ENCODE measurements around the gene HCLS1. TPM values are rescaled to one million over a fixed set of nuclear protein-coding genes. Genes with fewer than 3 reads are reported as not detected.

The HCLS1 gene
- total and polyA plus RNA-seq, 9 of the 15 experiments (the other 6 are each of a cell fraction or from before 2014, with no cell fraction given) = 4.8 to 34.1 (median 22.0) TPM

DNA sequence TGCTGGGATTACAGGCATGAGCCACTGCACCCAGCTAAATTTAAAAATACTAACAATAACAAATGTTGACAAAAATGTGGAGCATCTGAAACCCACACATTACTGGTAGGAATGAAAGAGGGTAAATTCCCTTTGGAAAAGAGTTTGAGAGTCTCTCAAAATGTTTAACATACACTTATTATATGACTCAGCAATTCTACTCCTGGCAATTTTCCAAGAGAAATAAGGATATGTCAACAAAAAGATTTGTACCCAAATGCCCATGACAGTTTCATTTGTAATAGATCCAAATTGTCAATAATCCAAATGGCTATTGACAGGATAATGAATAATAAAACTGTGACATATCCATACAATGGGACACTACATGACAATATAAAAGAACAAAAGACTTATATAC, 9.0 kb downstream of the HCLS1 start (continued):
- TF ChIP-seq, protein P1, sequence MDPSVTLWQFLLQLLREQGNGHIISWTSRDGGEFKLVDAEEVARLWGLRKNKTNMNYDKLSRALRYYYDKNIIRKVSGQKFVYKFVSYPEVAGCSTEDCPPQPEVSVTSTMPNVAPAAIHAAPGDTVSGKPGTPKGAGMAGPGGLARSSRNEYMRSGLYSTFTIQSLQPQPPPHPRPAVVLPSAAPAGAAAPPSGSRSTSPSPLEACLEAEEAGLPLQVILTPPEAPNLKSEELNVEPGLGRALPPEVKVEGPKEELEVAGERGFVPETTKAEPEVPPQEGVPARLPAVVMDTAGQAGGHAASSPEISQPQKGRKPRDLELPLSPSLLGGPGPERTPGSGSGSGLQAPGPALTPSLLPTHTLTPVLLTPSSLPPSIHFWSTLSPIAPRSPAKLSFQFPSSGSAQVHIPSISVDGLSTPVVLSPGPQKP (CRISPR knock-in tag; IDR thresholded peaks at IDR 0.05) = no peak
- no peak for TF ChIP-seq ZNF76 (CRISPR knock-in tag; IDR thresholded peaks at IDR 0.05; ENCODE audit: borderline replicate concordance)
- TF ChIP-seq POLR2AphosphoS5 (IDR thresholded peaks at IDR 0.05; ENCODE audit: control insufficient read depth, insufficient read depth, low read depth, low read length) = no peak
- TF ChIP-seq PPARD (CRISPR knock-in tag; IDR thresholded peaks at IDR 0.05) = no peak
- no peak for TF ChIP-seq EP300 (IDR thresholded peaks at IDR 0.05; ENCODE audit: low read length)
- TF ChIP-seq PTBP1 (IDR thresholded peaks at IDR 0.05; ENCODE audit: low read depth, low read length) = no peak
- TF ChIP-seq HDAC6 (IDR thresholded peaks at IDR 0.05; ENCODE audit: low read depth, low read length) = no peak
- peak; percentile 80 for TF ChIP-seq NFIC (IDR thresholded peaks at IDR 0.05)
- TF ChIP-seq CTBP1 (IDR thresholded peaks at IDR 0.05; ENCODE audit: borderline replicate concordance) = no peak
- peak; percentile 93 for TF ChIP-seq C11orf30 (IDR thresholded peaks at IDR 0.05; ENCODE audit: low read depth)
- TF ChIP-seq, protein P2, sequence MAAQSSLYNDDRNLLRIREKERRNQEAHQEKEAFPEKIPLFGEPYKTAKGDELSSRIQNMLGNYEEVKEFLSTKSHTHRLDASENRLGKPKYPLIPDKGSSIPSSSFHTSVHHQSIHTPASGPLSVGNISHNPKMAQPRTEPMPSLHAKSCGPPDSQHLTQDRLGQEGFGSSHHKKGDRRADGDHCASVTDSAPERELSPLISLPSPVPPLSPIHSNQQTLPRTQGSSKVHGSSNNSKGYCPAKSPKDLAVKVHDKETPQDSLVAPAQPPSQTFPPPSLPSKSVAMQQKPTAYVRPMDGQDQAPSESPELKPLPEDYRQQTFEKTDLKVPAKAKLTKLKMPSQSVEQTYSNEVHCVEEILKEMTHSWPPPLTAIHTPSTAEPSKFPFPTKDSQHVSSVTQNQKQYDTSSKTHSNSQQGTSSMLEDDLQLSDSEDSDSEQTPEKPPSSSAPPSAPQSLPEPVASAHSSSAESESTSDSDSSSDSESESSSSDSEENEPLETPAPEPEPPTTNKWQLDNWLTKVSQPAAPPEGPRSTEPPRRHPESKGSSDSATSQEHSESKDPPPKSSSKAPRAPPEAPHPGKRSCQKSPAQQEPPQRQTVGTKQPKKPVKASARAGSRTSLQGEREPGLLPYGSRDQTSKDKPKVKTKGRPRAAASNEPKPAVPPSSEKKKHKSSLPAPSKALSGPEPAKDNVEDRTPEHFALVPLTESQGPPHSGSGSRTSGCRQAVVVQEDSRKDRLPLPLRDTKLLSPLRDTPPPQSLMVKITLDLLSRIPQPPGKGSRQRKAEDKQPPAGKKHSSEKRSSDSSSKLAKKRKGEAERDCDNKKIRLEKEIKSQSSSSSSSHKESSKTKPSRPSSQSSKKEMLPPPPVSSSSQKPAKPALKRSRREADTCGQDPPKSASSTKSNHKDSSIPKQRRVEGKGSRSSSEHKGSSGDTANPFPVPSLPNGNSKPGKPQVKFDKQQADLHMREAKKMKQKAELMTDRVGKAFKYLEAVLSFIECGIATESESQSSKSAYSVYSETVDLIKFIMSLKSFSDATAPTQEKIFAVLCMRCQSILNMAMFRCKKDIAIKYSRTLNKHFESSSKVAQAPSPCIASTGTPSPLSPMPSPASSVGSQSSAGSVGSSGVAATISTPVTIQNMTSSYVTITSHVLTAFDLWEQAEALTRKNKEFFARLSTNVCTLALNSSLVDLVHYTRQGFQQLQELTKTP (IDR thresholded peaks at IDR 0.05; ENCODE audit: low read depth in 1 of 2, partially characterized antibody in 2 of 2) = no peak
- no peak for TF ChIP-seq RBM17 (IDR thresholded peaks at IDR 0.05; ENCODE audit: borderline replicate concordance, low read depth, low read length)
- no peak for TF ChIP-seq SOX6 (IDR thresholded peaks at IDR 0.05)
- no peak for TF ChIP-seq SREBF2 (CRISPR knock-in tag; IDR thresholded peaks at IDR 0.05)
- TF ChIP-seq ZNF408 (CRISPR knock-in tag; IDR thresholded peaks at IDR 0.05; ENCODE audit: low read depth) = no peak
- no peak for TF ChIP-seq CEBPG (CRISPR knock-in tag; IDR thresholded peaks at IDR 0.05)
- TF ChIP-seq CEBPG (tag; conservative IDR thresholded peaks at IDR 0.05 in 1 of 2, IDR thresholded peaks at IDR 0.05 in 1 of 2) = no peak
- no peak for TF ChIP-seq FOXA3 (CRISPR knock-in tag; conservative IDR thresholded peaks at IDR 0.05 in 1 of 2, IDR thresholded peaks at IDR 0.05 in 1 of 2)
- no peak for TF ChIP-seq E2F3 (CRISPR knock-in tag; IDR thresholded peaks at IDR 0.05)
- TF ChIP-seq FOXJ2 (tag; IDR thresholded peaks at IDR 0.05) = no peak
- TF ChIP-seq, protein P3, sequence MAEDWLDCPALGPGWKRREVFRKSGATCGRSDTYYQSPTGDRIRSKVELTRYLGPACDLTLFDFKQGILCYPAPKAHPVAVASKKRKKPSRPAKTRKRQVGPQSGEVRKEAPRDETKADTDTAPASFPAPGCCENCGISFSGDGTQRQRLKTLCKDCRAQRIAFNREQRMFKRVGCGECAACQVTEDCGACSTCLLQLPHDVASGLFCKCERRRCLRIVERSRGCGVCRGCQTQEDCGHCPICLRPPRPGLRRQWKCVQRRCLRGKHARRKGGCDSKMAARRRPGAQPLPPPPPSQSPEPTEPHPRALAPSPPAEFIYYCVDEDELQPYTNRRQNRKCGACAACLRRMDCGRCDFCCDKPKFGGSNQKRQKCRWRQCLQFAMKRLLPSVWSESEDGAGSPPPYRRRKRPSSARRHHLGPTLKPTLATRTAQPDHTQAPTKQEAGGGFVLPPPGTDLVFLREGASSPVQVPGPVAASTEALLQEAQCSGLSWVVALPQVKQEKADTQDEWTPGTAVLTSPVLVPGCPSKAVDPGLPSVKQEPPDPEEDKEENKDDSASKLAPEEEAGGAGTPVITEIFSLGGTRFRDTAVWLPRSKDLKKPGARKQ (CRISPR knock-in tag; IDR thresholded peaks at IDR 0.05) = no peak
- TF ChIP-seq MECOM (CRISPR knock-in tag; IDR thresholded peaks at IDR 0.05) = no peak
- TF ChIP-seq, protein P4, sequence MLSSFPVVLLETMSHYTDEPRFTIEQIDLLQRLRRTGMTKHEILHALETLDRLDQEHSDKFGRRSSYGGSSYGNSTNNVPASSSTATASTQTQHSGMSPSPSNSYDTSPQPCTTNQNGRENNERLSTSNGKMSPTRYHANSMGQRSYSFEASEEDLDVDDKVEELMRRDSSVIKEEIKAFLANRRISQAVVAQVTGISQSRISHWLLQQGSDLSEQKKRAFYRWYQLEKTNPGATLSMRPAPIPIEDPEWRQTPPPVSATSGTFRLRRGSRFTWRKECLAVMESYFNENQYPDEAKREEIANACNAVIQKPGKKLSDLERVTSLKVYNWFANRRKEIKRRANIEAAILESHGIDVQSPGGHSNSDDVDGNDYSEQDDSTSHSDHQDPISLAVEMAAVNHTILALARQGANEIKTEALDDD (IDR thresholded peaks at IDR 0.05) = no peak
- peak; percentile 91 for TF ChIP-seq MAFK (IDR thresholded peaks at IDR 0.05; ENCODE audit: low read length)
